Measurements from ENCODE around the gene NTM. TPM values are rescaled to one million over a fixed set of nuclear protein-coding genes. Genes with fewer than 3 reads are reported as not detected.

NTM gene
- total and polyA plus RNA-seq, 2 experiments from 2014 or later: 2.2 to 4.9 TPM

DNA sequence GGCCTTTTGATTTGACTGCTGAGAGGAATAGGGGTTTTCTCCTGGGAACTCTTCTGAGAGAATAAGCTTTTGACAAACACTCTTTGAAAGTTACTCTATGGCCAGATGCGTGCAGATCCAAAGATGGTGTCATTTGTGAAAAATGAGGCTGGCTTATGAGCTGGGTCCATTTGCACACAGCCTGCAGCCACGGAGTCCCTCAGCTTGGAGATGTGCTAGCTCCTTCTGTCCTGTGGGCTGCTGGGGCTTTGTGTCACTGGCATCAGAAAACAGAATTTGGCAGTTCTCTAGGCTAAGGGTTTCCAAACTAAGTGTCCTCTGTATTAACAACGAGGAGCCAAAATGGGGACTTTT lies 702.4 kb downstream of the NTM start:
- Histone ChIP-seq H3K27ac (peak overlapping the region; percentile 54), H3K79me2 (no peaks in the 10 kb centered on the region), H3K9me2 (replicated peaks; ENCODE audit: insufficient read depth) (no peaks in the 10 kb centered on the region), H3K4me3 (no peak overlapping the region), H2AFZ (no peak overlapping the region), H3K4me1 (ENCODE audit: insufficient read depth) (peaks cover 5% of the 10 kb centered on the region), H3K36me3 (replicated peaks; ENCODE audit: insufficient read depth, low read depth) (no peaks in the 10 kb centered on the region), H3K9me3 (ENCODE audit: low read depth) (no peaks in the 10 kb centered on the region), H4K20me1 (ENCODE audit: insufficient read depth, poor library complexity, severe bottlenecking) (no peaks in the 10 kb centered on the region), H3K4me2 (no peak overlapping the region), H3K27me3 (no peaks in the 10 kb centered on the region)
- 78% methylated on average over 3 of the region's 3 CpGs for WGBS (ENCODE audit: low lambda C conversion rate, missing lambda C conversion rate)
- no peak for DNase-seq (ENCODE audit: low spot score)
- TF ChIP-seq EZH2phosphoT487 (IDR thresholded peaks at IDR 0.05; ENCODE audit: low read depth, severe bottlenecking, unreplicated experiment) (no peak), EZH2 (IDR thresholded peaks at IDR 0.05; ENCODE audit: borderline replicate concordance) (no peak), CTCF (IDR thresholded peaks at IDR 0.05; ENCODE audit: poor library complexity) (no peak)

GRCh38 chr11:132073787-132074186 lies 703.4 kb downstream of the NTM start:
- no peak overlapping the region for H3K4me2 ChIP-seq
- H2AFZ ChIP-seq: no peak overlapping the region
- no peaks in the 10 kb centered on the region for H3K27me3 ChIP-seq
- H3K4me3 ChIP-seq: no peak overlapping the region
- H3K9me3 ChIP-seq (ENCODE audit: low read depth): no peaks in the 10 kb centered on the region
- no peaks in the 10 kb centered on the region for H4K20me1 ChIP-seq (ENCODE audit: insufficient read depth, poor library complexity, severe bottlenecking)
- 63% methylated on average over 1 of the region's 1 CpG for WGBS (ENCODE audit: low lambda C conversion rate, missing lambda C conversion rate)
- H3K9me2 ChIP-seq (replicated peaks; ENCODE audit: insufficient read depth): no peaks in the 10 kb centered on the region
- peaks cover 5% of the 10 kb centered on the region for H3K4me1 ChIP-seq (ENCODE audit: insufficient read depth)
- DNase-seq (ENCODE audit: low spot score): no peak
- TF ChIP-seq CTCF (IDR thresholded peaks at IDR 0.05; ENCODE audit: poor library complexity): no peak
- no peak for TF ChIP-seq EZH2 (IDR thresholded peaks at IDR 0.05; ENCODE audit: borderline replicate concordance)
- TF ChIP-seq EZH2phosphoT487 (IDR thresholded peaks at IDR 0.05; ENCODE audit: low read depth, severe bottlenecking, unreplicated experiment): no peak
- no peaks in the 10 kb centered on the region for H3K79me2 ChIP-seq
- H3K36me3 ChIP-seq (replicated peaks; ENCODE audit: insufficient read depth, low read depth): no peaks in the 10 kb centered on the region
- H3K27ac ChIP-seq: no peak overlapping the region

- WGBS (ENCODE audit: low lambda C conversion rate, missing lambda C conversion rate): 50% methylated on average over 1 of the region's 1 CpG
- no peak for TF ChIP-seq EZH2 (IDR thresholded peaks at IDR 0.05; ENCODE audit: borderline replicate concordance)
- no peak for TF ChIP-seq CTCF (IDR thresholded peaks at IDR 0.05; ENCODE audit: poor library complexity)
- no peak for TF ChIP-seq EZH2phosphoT487 (IDR thresholded peaks at IDR 0.05; ENCODE audit: low read depth, severe bottlenecking, unreplicated experiment)
These were observed 705.0 kb downstream of the NTM start for GRCh38 chr11:132075447-132075846.

GRCh38 chr11:132077416-132077815 lies 707.0 kb downstream of the NTM start:
- Histone ChIP-seq H3K4me3 (no peak overlapping the region), H3K9me2 (replicated peaks; ENCODE audit: insufficient read depth) (no peaks in the 10 kb centered on the region), H4K20me1 (ENCODE audit: insufficient read depth, poor library complexity, severe bottlenecking) (no peaks in the 10 kb centered on the region), H3K27ac (no peak overlapping the region), H3K4me1 (ENCODE audit: insufficient read depth) (peaks cover 3% of the 10 kb centered on the region), H3K27me3 (no peaks in the 10 kb centered on the region), H2AFZ (no peak overlapping the region), H3K36me3 (replicated peaks; ENCODE audit: insufficient read depth, low read depth) (no peaks in the 10 kb centered on the region), H3K9me3 (ENCODE audit: low read depth) (no peaks in the 10 kb centered on the region), H3K79me2 (no peaks in the 10 kb centered on the region), H3K4me2 (no peak overlapping the region)
- no peak for DNase-seq (ENCODE audit: low spot score)
- TF ChIP-seq CTCF (IDR thresholded peaks at IDR 0.05; ENCODE audit: poor library complexity) (no peak), EZH2 (IDR thresholded peaks at IDR 0.05; ENCODE audit: borderline replicate concordance) (no peak), EZH2phosphoT487 (IDR thresholded peaks at IDR 0.05; ENCODE audit: low read depth, severe bottlenecking, unreplicated experiment) (no peak)

More at GRCh38 chr11:132075447-132075846, 705.0 kb downstream of the NTM start:
- Histone ChIP-seq H3K9me3 (ENCODE audit: low read depth) (no peaks in the 10 kb centered on the region), H3K4me3 (no peak overlapping the region), H3K79me2 (no peaks in the 10 kb centered on the region), H3K27me3 (no peaks in the 10 kb centered on the region), H3K36me3 (replicated peaks; ENCODE audit: insufficient read depth, low read depth) (no peaks in the 10 kb centered on the region), H3K27ac (no peak overlapping the region), H3K4me2 (no peak overlapping the region), H3K4me1 (ENCODE audit: insufficient read depth) (peaks cover 5% of the 10 kb centered on the region), H2AFZ (no peak overlapping the region), H3K9me2 (replicated peaks; ENCODE audit: insufficient read depth) (no peaks in the 10 kb centered on the region), H4K20me1 (ENCODE audit: insufficient read depth, poor library complexity, severe bottlenecking) (no peaks in the 10 kb centered on the region)
- no peak for DNase-seq (ENCODE audit: low spot score)

Measured in hepatocyte (in vitro differentiated cells).